ELR (cell line): Measurements from ENCODE around the gene CREBZF.

ENCODE experiments used
- DNase-seq: peaks from one replicate; pipeline ENCODE4 v3.0.0-alpha.2; 2015; ENCODE audit warnings: low read depth

The CREBZF gene

GRCh38 chr11:85664615-85665481 is at the start of gene CREBZF:
Gene CREBZF (minus strand): TSS chr11:85665129. CDS start chr11:85664875, 254 bp downstream.
- peak; percentile 96 for DNase-seq

- DNase-seq: no peak
These were observed 48.0 kb upstream of the CREBZF start for GRCh38 chr11:85712953-85713352.

GRCh38 chr11:85710917-85711316 is 46.0 kb upstream of the CREBZF start:
- DNase-seq: no peak

- DNase-seq: no peak
These were observed 45.2 kb upstream of the CREBZF start for GRCh38 chr11:85709941-85710702.

GRCh38 chr11:85705800-85706199 is 40.9 kb upstream of the CREBZF start:
- no peak for DNase-seq

GRCh38 chr11:85704967-85705366 is 40.0 kb upstream of the CREBZF start:
- no peak for DNase-seq

GRCh38 chr11:85699957-85700741 is 35.2 kb upstream of the CREBZF start:
- DNase-seq: no peak

- DNase-seq: no peak
These were observed 33.3 kb upstream of the CREBZF start for GRCh38 chr11:85698195-85698594.

GRCh38 chr11:85697747-85698146 is 32.8 kb upstream of the CREBZF start:
- DNase-seq: no peak

GRCh38 chr11:85695546-85695945 is 30.6 kb upstream of the CREBZF start:
- no peak for DNase-seq

- peak; percentile 65 for DNase-seq
These were observed 29.6 kb upstream of the CREBZF start for GRCh38 chr11:85694385-85694980.

GRCh38 chr11:85685820-85686459 is 21.0 kb upstream of the CREBZF start, which contains the start of gene CCDC89:
Gene CCDC89 (minus strand): TSS chr11:85686195. CDS start chr11:85686130, 65 bp downstream.
- no peak for DNase-seq

GRCh38 chr11:85685125-85685819 is 20.3 kb upstream of the CREBZF start:
- no peak for DNase-seq

GRCh38 chr11:85682330-85683305 is 17.7 kb upstream of the CREBZF start:
- peak; percentile 68 for DNase-seq

GRCh38 chr11:85680897-85681296 is 16.0 kb upstream of the CREBZF start:
- no peak for DNase-seq

GRCh38 chr11:85679576-85679975 is 14.6 kb upstream of the CREBZF start:
- no peak for DNase-seq

- DNase-seq: no peak
These were observed 8.5 kb upstream of the CREBZF start for GRCh38 chr11:85673393-85673792.

GRCh38 chr11:85672105-85672902 is 7.4 kb upstream of the CREBZF start:
- DNase-seq: peak; percentile 47
